ENCODE data around the gene MFAP3L.

GRCh38 chr4:169986369-169986768 lies 39.8 kb downstream of the MFAP3L start:
- TF ChIP-seq CTCF (IDR thresholded peaks at IDR 0.05; ENCODE audit: low read depth, low read length) = no peak
- no peak for TF ChIP-seq EZH2phosphoT487 (IDR thresholded peaks at IDR 0.05; ENCODE audit: low read depth)
